HFFc6 (cell line): ENCODE results near the gene TMEM258. TPM values are rescaled to one million over a fixed set of nuclear protein-coding genes. Genes with fewer than 3 reads are reported as not detected.

Experiments
- DNase-seq: peaks from one replicate; pipeline ENCODE4 v3.0.0-alpha.2; 2018
- H3K27ac Mint-ChIP-seq: 2 replicates; pipeline ENCODE4 v1.8.0; 2020; ENCODE audit warnings: mild to moderate bottlenecking, mixed read lengths
- H3K27me3 Mint-ChIP-seq: 2 replicates; pipeline ENCODE4 v1.8.0; 2021; ENCODE audit warnings: mild to moderate bottlenecking, moderate library complexity, mixed read lengths; ENCODE audit not compliant: insufficient read depth
- H3K36me3 Mint-ChIP-seq: 2 replicates; pipeline ENCODE4 v1.8.0; 2021; ENCODE audit warnings: low read depth, mixed read lengths
- H3K4me1 Mint-ChIP-seq: 2 replicates; pipeline ENCODE4 v1.8.0; 2020; ENCODE audit warnings: low read depth, mixed read lengths
- H3K4me3 Mint-ChIP-seq: 2 replicates; pipeline ENCODE4 v1.8.0; 2020; ENCODE audit warnings: mild to moderate bottlenecking, moderate library complexity, mixed read lengths
- H3K9me3 Mint-ChIP-seq: 2 replicates; pipeline ENCODE4 v1.8.0; 2020; ENCODE audit warnings: mild to moderate bottlenecking, mixed read lengths
- total RNA-seq, 6 experiments: library from RNA; stranded (reverse); fragmentation: NEBNext Ultra II Directional; extraction: Animal tissue kit (Norgen Biotek cat#: 25700); gene quantifications; 2 replicates in 1 of 6; 3 replicates in 5 of 6; pipeline ENCODE4 v1.2.3, GENCODE V29; 2021
- TF ChIP-seq, protein P1 (sequence below): fragments of 200-600 bp; sonication (generic); IDR thresholded peaks from 2 replicates; pipeline ENCODE4 v1.5.0; 2021; ENCODE audit warnings: antibody characterized with exemption, mild to moderate bottlenecking

The TMEM258 gene
- total RNA-seq, 6 experiments from 2014 or later: 134 to 173 (median 145) TPM

DNA sequence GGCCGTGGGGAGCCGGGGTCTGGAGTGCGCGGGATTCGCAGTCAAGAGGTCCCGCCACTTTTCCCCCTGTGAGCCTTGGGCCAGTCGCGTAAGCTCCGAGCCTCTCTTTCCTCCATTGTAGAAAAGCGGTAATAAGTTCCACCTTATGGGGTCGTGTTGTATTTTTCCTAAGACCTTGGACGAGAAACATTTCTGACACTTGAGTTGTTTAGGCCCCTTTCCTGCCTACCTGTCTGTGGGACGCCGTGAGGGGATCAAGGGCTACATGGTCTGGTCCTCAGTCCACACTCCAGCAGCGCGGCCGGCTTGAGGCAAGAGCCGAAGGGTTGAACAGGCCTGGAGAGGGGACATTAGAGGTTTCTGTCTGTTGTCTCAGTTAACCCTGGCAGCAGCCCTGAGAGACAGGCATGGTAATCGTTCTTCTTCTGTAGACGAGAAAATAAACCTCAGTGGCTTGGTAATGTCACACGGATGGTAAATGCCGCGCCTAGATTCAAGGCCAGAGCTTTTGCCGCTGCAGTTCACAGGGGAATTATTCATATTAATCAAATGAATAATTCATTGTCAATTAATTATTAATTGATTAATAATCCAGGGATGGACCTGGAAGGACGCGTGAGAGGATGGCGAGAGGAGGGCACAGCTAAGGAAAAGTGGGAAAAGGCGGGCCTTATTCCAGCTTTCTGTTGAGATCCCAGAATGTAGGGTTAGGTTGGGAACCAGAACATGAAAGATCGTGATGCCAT, 857 bp upstream of the TMEM258 start:
- peak overlapping the region; percentile 99 for H3K4me3 Mint-ChIP-seq
- H3K36me3 Mint-ChIP-seq: peaks cover 15% of the 10 kb centered on the region; the same call in 1 of the 2 replicates
- peaks cover 47% of the 10 kb centered on the region for H3K4me1 Mint-ChIP-seq
- DNase-seq: no peak
- H3K27ac Mint-ChIP-seq: peak overlapping the region; percentile 100
- H3K27me3 Mint-ChIP-seq: no peaks in the 10 kb centered on the region
- TF ChIP-seq, protein P1, sequence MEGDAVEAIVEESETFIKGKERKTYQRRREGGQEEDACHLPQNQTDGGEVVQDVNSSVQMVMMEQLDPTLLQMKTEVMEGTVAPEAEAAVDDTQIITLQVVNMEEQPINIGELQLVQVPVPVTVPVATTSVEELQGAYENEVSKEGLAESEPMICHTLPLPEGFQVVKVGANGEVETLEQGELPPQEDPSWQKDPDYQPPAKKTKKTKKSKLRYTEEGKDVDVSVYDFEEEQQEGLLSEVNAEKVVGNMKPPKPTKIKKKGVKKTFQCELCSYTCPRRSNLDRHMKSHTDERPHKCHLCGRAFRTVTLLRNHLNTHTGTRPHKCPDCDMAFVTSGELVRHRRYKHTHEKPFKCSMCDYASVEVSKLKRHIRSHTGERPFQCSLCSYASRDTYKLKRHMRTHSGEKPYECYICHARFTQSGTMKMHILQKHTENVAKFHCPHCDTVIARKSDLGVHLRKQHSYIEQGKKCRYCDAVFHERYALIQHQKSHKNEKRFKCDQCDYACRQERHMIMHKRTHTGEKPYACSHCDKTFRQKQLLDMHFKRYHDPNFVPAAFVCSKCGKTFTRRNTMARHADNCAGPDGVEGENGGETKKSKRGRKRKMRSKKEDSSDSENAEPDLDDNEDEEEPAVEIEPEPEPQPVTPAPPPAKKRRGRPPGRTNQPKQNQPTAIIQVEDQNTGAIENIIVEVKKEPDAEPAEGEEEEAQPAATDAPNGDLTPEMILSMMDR: no peak
- no peaks in the 10 kb centered on the region for H3K9me3 Mint-ChIP-seq

DNA sequence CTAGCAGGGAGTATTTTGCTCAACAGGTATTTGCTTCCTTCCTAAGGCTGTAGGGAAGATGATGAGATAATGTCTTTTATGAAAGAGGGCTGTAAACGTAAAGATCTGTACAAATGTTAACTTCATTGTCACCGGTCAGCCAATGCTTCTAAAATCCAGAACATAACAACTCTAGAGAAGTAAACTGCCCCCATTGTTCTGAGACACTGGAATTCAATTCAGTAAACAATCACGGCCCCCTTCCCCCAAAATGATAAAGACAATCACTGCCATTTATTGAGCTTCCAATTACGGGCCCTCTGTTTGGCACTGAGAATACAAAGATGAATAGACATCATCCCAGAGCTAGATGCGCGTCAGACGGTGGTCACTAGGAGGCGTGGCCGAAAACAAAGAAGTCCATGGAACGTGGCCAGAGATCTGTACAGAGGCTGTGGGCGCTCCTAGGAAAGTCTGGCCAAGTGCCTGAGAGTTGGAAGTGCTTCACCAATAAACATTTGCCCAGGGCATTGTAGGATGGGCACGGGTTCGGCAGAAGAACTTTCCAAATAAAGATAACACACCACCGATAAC, 576 bp downstream of the TMEM258 start:
- Mint-ChIP-seq H3K36me3 (peaks cover 15% of the 10 kb centered on the region; the same call in 1 of the 2 replicates), H3K27me3 (no peaks in the 10 kb centered on the region; the same call in 1 of the 2 replicates), H3K9me3 (no peaks in the 10 kb centered on the region), H3K27ac (peak overlapping the region; percentile 100), H3K4me3 (peak overlapping the region; percentile 99), H3K4me1 (peaks cover 35% of the 10 kb centered on the region)
- TF ChIP-seq, protein P1: peak; percentile 46
- DNase-seq: peak; percentile 86

- Mint-ChIP-seq H3K27ac (no peak overlapping the region), H3K4me3 (no peak overlapping the region), H3K27me3 (no peaks in the 10 kb centered on the region; the same call in 1 of the 2 replicates), H3K36me3 (peaks cover 15% of the 10 kb centered on the region; the same call in 1 of the 2 replicates), H3K4me1 (peaks cover 16% of the 10 kb centered on the region), H3K9me3 (no peaks in the 10 kb centered on the region)
- TF ChIP-seq, protein P1: peak; percentile 77
- DNase-seq: peak; percentile 25
These were observed 4.4 kb downstream of the TMEM258 start for GRCh38 chr11:61787928-61788491.

- Mint-ChIP-seq H3K27ac (no peak overlapping the region), H3K27me3 (no peaks in the 10 kb centered on the region; the same call in 1 of the 2 replicates), H3K4me1 (peaks cover 8% of the 10 kb centered on the region), H3K4me3 (no peak overlapping the region), H3K9me3 (no peaks in the 10 kb centered on the region), H3K36me3 (peaks cover 8% of the 10 kb centered on the region; the same call in 1 of the 2 replicates)
- no peak for DNase-seq
- TF ChIP-seq, protein P1: no peak
These were observed 6.5 kb downstream of the TMEM258 start for GRCh38 chr11:61785837-61786402.

- no peak overlapping the region for H3K27ac Mint-ChIP-seq
- peaks cover 4% of the 10 kb centered on the region for H3K27me3 Mint-ChIP-seq
- peaks cover 4% of the 10 kb centered on the region; the same call in 1 of the 2 replicates for H3K36me3 Mint-ChIP-seq
- peaks cover 8% of the 10 kb centered on the region for H3K4me1 Mint-ChIP-seq
- TF ChIP-seq, protein P1: no peak
- H3K4me3 Mint-ChIP-seq: no peak overlapping the region
- DNase-seq: no peak
- no peaks in the 10 kb centered on the region for H3K9me3 Mint-ChIP-seq
These were observed 7.9 kb downstream of the TMEM258 start for GRCh38 chr11:61784506-61784805.
